Endodermal cell (in vitro differentiated cells): ENCODE measurements around the gene SMURF2. TPM values are rescaled to one million over a fixed set of nuclear protein-coding genes. Genes with fewer than 3 reads are reported as not detected.

Experiments used
- DNase-seq: peaks from one replicate; pipeline ENCODE4 v3.0.0-alpha.2; 2017
- H3K27ac ChIP-seq: 2 replicates; pipeline ENCODE4 v1.5.1; 2013; ENCODE audit warnings: mild to moderate bottlenecking, low read depth, low read length, moderate library complexity
- H3K27me3 ChIP-seq: 2 replicates; pipeline ENCODE4 v1.6.1; 2013; ENCODE audit warnings: mild to moderate bottlenecking, low read length, moderate library complexity; ENCODE audit not compliant: insufficient read depth, control insufficient read depth, poor library complexity, severe bottlenecking
- H3K36me3 ChIP-seq: 2 replicates; pipeline ENCODE4 v1.7.0; 2013; ENCODE audit warnings: mild to moderate bottlenecking, low read length, moderate library complexity; ENCODE audit not compliant: control insufficient read depth, insufficient read depth
- H3K4me1 ChIP-seq: one replicate; pipeline ENCODE4 v1.7.0; 2013; ENCODE audit warnings: low read length; ENCODE audit not compliant: control insufficient read depth, insufficient read depth
- H3K4me3 ChIP-seq: 2 replicates; pipeline ENCODE4 v1.5.1; 2013; ENCODE audit warnings: mild to moderate bottlenecking, low read length, moderate library complexity
- H3K9ac ChIP-seq: 2 replicates; pipeline ENCODE4 v1.6.1; 2013; ENCODE audit warnings: mild to moderate bottlenecking, low read length, moderate library complexity; ENCODE audit not compliant: poor library complexity, severe bottlenecking; ENCODE audit errors: extremely low read depth
- H3K9me3 ChIP-seq: 2 replicates; pipeline ENCODE4 v1.6.1; 2013; ENCODE audit warnings: mild to moderate bottlenecking, low read length, moderate library complexity; ENCODE audit not compliant: control insufficient read depth
- H3K27ac Mint-ChIP-seq: 2 replicates; pipeline ENCODE4 v1.8.0; 2020; ENCODE audit warnings: mixed read lengths
- H3K27me3 Mint-ChIP-seq: 2 replicates; pipeline ENCODE4 v1.8.0; 2021; ENCODE audit warnings: mild to moderate bottlenecking, mixed read lengths; ENCODE audit not compliant: insufficient read depth
- H3K36me3 Mint-ChIP-seq: 2 replicates; pipeline ENCODE4 v1.8.0; 2020; ENCODE audit warnings: low read depth, mixed read lengths
- H3K4me1 Mint-ChIP-seq: 2 replicates; pipeline ENCODE4 v1.8.0; 2020; ENCODE audit warnings: mixed read lengths
- H3K4me3 Mint-ChIP-seq: 2 replicates; pipeline ENCODE4 v1.8.0; 2020; ENCODE audit warnings: mild to moderate bottlenecking, moderate library complexity, mixed read lengths
- H3K9me3 Mint-ChIP-seq: 2 replicates; pipeline ENCODE4 v1.8.0; 2020; ENCODE audit warnings: mild to moderate bottlenecking, mixed read lengths
- WGBS, 2 experiments: methylation state at CpG; one replicate each; pipeline versions ENCODE4 v1.1.5 to v1.1.7; 2013; ENCODE audit warnings: missing lambda C conversion rate in 2 of 2, mixed read lengths in 1 of 2; ENCODE audit not compliant: insufficient coverage in 1 of 2, insufficient read length in 1 of 2; 5-methylcytosine and 5-hydroxymethylcytosine counted together
- total RNA-seq, 2 donors: library from RNA; stranded (reverse); fragmentation: NEBNext Ultra II Directional in 1 of 2; extraction: Animal tissue kit (Norgen Biotek cat#: 25700) in 1 of 2; gene quantifications; 2 replicates in 1 of 2; 3 replicates in 1 of 2; pipeline ENCODE4 v1.2.1, GENCODE V29; 2021
- TF ChIP-seq, protein P1 (sequence below): fragments of 200-600 bp; sonication (generic); conservative IDR thresholded peaks from 2 replicates; pipeline ENCODE4 v1.5.0; 2021; ENCODE audit warnings: antibody characterized with exemption, mild to moderate bottlenecking

Gene SMURF2
- total RNA-seq, 2 donors from 2014 or later = 33.6 to 34.1 TPM

DNA sequence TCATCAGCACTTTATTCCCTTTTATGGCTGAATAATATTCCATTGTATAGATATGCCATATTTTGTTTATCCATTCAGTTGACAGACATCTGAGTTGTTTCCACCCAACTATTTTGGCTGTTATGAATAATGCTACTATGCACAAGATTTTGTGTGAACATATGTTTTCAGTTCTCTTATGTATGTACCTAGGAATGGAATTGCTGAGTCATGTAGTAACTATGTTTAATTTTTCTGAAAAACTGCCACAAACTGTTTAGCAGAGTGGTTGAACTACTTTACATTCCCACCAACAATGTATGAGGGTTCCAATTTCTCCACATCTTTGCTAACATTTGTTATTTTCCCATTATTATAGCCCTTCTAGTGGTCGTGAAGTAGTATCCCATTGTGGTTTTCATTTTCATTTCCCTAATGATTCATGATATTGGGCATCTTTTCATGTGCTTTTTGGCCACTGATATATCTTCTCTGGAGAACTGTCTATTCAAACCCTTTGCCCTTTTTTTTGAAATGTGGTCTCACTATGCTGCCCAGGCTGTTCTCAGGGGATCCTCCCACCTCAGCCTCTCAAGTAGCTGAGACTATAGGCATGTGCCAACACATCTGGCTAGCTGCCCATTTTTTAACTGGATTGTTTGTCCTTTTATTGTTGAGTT is 26.3 kb downstream of the SMURF2 start:
- 83 to 90% methylated on average over 1 of the region's 1 CpG for WGBS, 2 experiments
- TF ChIP-seq, protein P1, sequence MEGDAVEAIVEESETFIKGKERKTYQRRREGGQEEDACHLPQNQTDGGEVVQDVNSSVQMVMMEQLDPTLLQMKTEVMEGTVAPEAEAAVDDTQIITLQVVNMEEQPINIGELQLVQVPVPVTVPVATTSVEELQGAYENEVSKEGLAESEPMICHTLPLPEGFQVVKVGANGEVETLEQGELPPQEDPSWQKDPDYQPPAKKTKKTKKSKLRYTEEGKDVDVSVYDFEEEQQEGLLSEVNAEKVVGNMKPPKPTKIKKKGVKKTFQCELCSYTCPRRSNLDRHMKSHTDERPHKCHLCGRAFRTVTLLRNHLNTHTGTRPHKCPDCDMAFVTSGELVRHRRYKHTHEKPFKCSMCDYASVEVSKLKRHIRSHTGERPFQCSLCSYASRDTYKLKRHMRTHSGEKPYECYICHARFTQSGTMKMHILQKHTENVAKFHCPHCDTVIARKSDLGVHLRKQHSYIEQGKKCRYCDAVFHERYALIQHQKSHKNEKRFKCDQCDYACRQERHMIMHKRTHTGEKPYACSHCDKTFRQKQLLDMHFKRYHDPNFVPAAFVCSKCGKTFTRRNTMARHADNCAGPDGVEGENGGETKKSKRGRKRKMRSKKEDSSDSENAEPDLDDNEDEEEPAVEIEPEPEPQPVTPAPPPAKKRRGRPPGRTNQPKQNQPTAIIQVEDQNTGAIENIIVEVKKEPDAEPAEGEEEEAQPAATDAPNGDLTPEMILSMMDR = no peak
- no peaks in the 10 kb centered on the region for H3K4me1 ChIP-seq
- H3K4me3 Mint-ChIP-seq = no peak overlapping the region
- H3K27ac Mint-ChIP-seq = no peak overlapping the region
- no peak overlapping the region for H3K27ac ChIP-seq
- H3K36me3 Mint-ChIP-seq = peaks cover 17% of the 10 kb centered on the region
- no peaks in the 10 kb centered on the region for H3K27me3 Mint-ChIP-seq
- H3K9me3 Mint-ChIP-seq = no peaks in the 10 kb centered on the region
- H3K9ac ChIP-seq = no peak overlapping the region
- H3K36me3 ChIP-seq = no peaks in the 10 kb centered on the region
- H3K4me1 Mint-ChIP-seq = peaks cover 6% of the 10 kb centered on the region
- no peaks in the 10 kb centered on the region for H3K9me3 ChIP-seq
- no peak overlapping the region for H3K4me3 ChIP-seq
- DNase-seq = no peak
- no peaks in the 10 kb centered on the region for H3K27me3 ChIP-seq

GRCh38 chr17:64634218-64634617 is 27.9 kb downstream of the SMURF2 start:
- Histone ChIP-seq H3K9me3 (no peaks in the 10 kb centered on the region), H3K4me3 (no peak overlapping the region), H3K27ac (no peak overlapping the region), H3K4me1 (no peaks in the 10 kb centered on the region), H3K9ac (no peak overlapping the region), H3K36me3 (no peaks in the 10 kb centered on the region), H3K27me3 (no peaks in the 10 kb centered on the region)
- no peak for DNase-seq
- Mint-ChIP-seq H3K27ac (no peak overlapping the region), H3K9me3 (no peaks in the 10 kb centered on the region), H3K4me3 (no peak overlapping the region), H3K36me3 (peaks cover 17% of the 10 kb centered on the region), H3K4me1 (no peaks in the 10 kb centered on the region), H3K27me3 (no peaks in the 10 kb centered on the region)
- TF ChIP-seq, protein P1 = no peak
- WGBS, 2 experiments = 100% methylated on average over 1 of the region's 1 CpG; no CpG with 5 or more reads in 1 of the 2 experiments

DNA sequence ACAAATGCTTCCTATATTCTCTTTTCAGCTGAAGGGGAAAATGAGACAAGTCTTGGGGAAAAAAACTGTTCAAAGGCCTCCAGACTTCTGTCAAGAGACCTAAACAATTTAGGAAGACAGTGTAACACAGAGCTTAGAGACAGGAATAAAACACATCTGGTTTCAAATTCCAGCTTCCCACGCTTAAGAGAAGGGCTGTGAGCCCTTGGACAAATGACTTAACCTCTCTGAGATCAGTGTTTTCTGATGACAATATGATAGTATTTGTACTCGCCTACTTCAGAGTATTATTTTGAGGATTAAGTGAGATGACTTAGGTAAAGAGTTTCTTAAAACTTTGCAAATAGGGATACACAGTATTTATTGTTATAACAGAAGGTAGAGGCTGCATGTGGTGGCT is 29.5 kb downstream of the SMURF2 start:
- H3K27ac Mint-ChIP-seq = no peak overlapping the region
- no peaks in the 10 kb centered on the region for H3K9me3 Mint-ChIP-seq
- Histone ChIP-seq H3K27ac (no peak overlapping the region), H3K9ac (no peak overlapping the region), H3K4me1 (no peaks in the 10 kb centered on the region), H3K4me3 (no peak overlapping the region), H3K27me3 (no peaks in the 10 kb centered on the region), H3K9me3 (no peaks in the 10 kb centered on the region), H3K36me3 (no peaks in the 10 kb centered on the region)
- no peak for DNase-seq
- 85 to 90% methylated on average over 2 of the region's 2 CpGs for WGBS, 2 experiments
- no peaks in the 10 kb centered on the region for H3K27me3 Mint-ChIP-seq
- TF ChIP-seq, protein P1 = no peak
- peaks cover 11% of the 10 kb centered on the region for H3K36me3 Mint-ChIP-seq
- no peak overlapping the region for H3K4me3 Mint-ChIP-seq
- no peaks in the 10 kb centered on the region for H3K4me1 Mint-ChIP-seq
